ENCODE data around the gene SUSD6. TPM values are rescaled to one million over a fixed set of nuclear protein-coding genes. Genes with fewer than 3 reads are reported as not detected.

The SUSD6 gene
- total RNA-seq, 2 experiments from 2014 or later: 23.1 to 43.6 TPM

GRCh38 chr14:69711065-69711464 is 99.7 kb downstream of the SUSD6 start:
- TF ChIP-seq EZH2phosphoT487 (IDR thresholded peaks at IDR 0.05; ENCODE audit: borderline replicate concordance, low read depth, low read length) (no peak), CTCF (conservative IDR thresholded peaks at IDR 0.05; ENCODE audit: low read length) (no peak)
- Histone ChIP-seq H4K20me1 (ENCODE audit: insufficient read depth, low read length) (peaks cover 20% of the 10 kb centered on the region), H3K79me2 (ENCODE audit: insufficient read depth, low read depth, low read length) (peaks cover 35% of the 10 kb centered on the region; the same call in 1 of the 2 replicates), H2AFZ (ENCODE audit: low read length) (no peak overlapping the region), H3K4me3 (ENCODE audit: low read depth, low read length, poor library complexity, severe bottlenecking) (no peak overlapping the region), H3K9me2 (ENCODE audit: insufficient read depth, low read length) (no peaks in the 10 kb centered on the region), H3K36me3 (ENCODE audit: insufficient read depth, low read length) (peaks cover 89% of the 10 kb centered on the region), H3K4me2 (ENCODE audit: low read length) (no peak overlapping the region), H3K4me1 (ENCODE audit: insufficient read depth, low read length, poor library complexity, severe bottlenecking) (peaks cover 35% of the 10 kb centered on the region), H3K9me3 (ENCODE audit: low read length) (no peaks in the 10 kb centered on the region), H3K27ac (ENCODE audit: low read depth, low read length, poor library complexity, severe bottlenecking) (no peak overlapping the region)
- POLR2A ChIA-PET: interaction anchor here (0.6 to 1.9 kb wide), 3 partner anchors 8 to 107 kb away, joined by 3 to 4 read pairs (median 3); no protein-coding TSS in a partner anchor
- no peak for DNase-seq (ENCODE audit: low spot score)
- intact Hi-C loops (cut with micrococcal nuclease; ENCODE audit: unreplicated experiment): no loop called here
- CTCF ChIA-PET (ENCODE audit: unreplicated experiment): no interaction called here
- no TSS peak for BruUV-seq (replicated peaks)

DNA sequence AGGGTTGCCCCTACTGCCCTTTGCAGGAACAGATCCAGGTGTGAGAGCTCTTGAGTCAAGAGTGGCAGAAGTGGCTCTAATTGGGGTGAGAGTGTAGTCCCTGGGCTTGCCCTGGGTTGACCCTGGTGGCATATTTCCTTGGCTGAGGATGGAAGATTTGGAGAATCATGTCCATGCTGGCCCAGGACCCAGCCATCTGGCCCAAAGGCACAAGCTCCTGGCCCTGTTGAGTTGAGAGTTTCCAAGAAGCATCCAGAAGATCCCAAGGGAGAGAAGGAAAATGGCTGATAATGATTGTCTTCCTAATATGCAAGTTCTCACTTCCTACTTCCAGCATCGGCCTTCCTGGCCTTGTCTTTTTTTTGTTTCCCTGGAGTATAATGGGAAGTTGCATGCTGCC is 100.1 kb downstream of the SUSD6 start:
- ChIA-PET CTCF (ENCODE audit: unreplicated experiment) (no interaction called here), POLR2A (interaction anchor here (1.5 to 1.9 kb wide), 2 partner anchors 8 to 81 kb away, joined by 3 to 4 read pairs; no protein-coding TSS in a partner anchor)
- H3K4me2 ChIP-seq (ENCODE audit: low read length): no peak overlapping the region
- H3K36me3 ChIP-seq (ENCODE audit: insufficient read depth, low read length): peaks cover 85% of the 10 kb centered on the region
- TF ChIP-seq CTCF (conservative IDR thresholded peaks at IDR 0.05; ENCODE audit: low read length) (no peak), EZH2phosphoT487 (IDR thresholded peaks at IDR 0.05; ENCODE audit: borderline replicate concordance, low read depth, low read length) (no peak)
- H3K9me3 ChIP-seq (ENCODE audit: low read length): no peaks in the 10 kb centered on the region
- peaks cover 20% of the 10 kb centered on the region for H4K20me1 ChIP-seq (ENCODE audit: insufficient read depth, low read length)
- no TSS peak for BruUV-seq (replicated peaks)
- H2AFZ ChIP-seq (ENCODE audit: low read length): no peak overlapping the region
- peaks cover 31% of the 10 kb centered on the region; the same call in 1 of the 2 replicates for H3K79me2 ChIP-seq (ENCODE audit: insufficient read depth, low read depth, low read length)
- no peaks in the 10 kb centered on the region for H3K9me2 ChIP-seq (ENCODE audit: insufficient read depth, low read length)
- intact Hi-C loops (cut with micrococcal nuclease; ENCODE audit: unreplicated experiment): no loop called here
- DNase-seq (ENCODE audit: low spot score): no peak
- H3K27ac ChIP-seq (ENCODE audit: low read depth, low read length, poor library complexity, severe bottlenecking): no peak overlapping the region
- H3K4me1 ChIP-seq (ENCODE audit: insufficient read depth, low read length, poor library complexity, severe bottlenecking): peaks cover 34% of the 10 kb centered on the region
- no peak overlapping the region for H3K4me3 ChIP-seq (ENCODE audit: low read depth, low read length, poor library complexity, severe bottlenecking)

GRCh38 chr14:69711881-69712560 is 100.6 kb downstream of the SUSD6 start:
- Histone ChIP-seq H3K4me1 (ENCODE audit: insufficient read depth, low read length, poor library complexity, severe bottlenecking) (peaks cover 29% of the 10 kb centered on the region), H3K4me3 (ENCODE audit: low read depth, low read length, poor library complexity, severe bottlenecking) (no peak overlapping the region), H2AFZ (ENCODE audit: low read length) (no peak overlapping the region), H4K20me1 (ENCODE audit: insufficient read depth, low read length) (peaks cover 20% of the 10 kb centered on the region), H3K4me2 (ENCODE audit: low read length) (no peak overlapping the region), H3K9me3 (ENCODE audit: low read length) (no peaks in the 10 kb centered on the region), H3K9me2 (ENCODE audit: insufficient read depth, low read length) (no peaks in the 10 kb centered on the region), H3K27ac (ENCODE audit: low read depth, low read length, poor library complexity, severe bottlenecking) (no peak overlapping the region), H3K36me3 (ENCODE audit: insufficient read depth, low read length) (peaks cover 79% of the 10 kb centered on the region), H3K79me2 (ENCODE audit: insufficient read depth, low read depth, low read length) (peaks cover 27% of the 10 kb centered on the region; the same call in 1 of the 2 replicates)
- ChIA-PET CTCF (ENCODE audit: unreplicated experiment) (no interaction called here), POLR2A (interaction anchor here (1.0 to 1.5 kb wide), 2 partner anchors 10 to 82 kb away, joined by 3 read pairs; no protein-coding TSS in a partner anchor)
- intact Hi-C loops (cut with micrococcal nuclease; ENCODE audit: unreplicated experiment): no loop called here
- BruUV-seq (replicated peaks): no TSS peak
- no peak for TF ChIP-seq EZH2phosphoT487 (IDR thresholded peaks at IDR 0.05; ENCODE audit: borderline replicate concordance, low read depth, low read length)
- TF ChIP-seq CTCF (conservative IDR thresholded peaks at IDR 0.05; ENCODE audit: low read length): no peak
- DNase-seq (ENCODE audit: low spot score): no peak
